SK-N-SH treated with all-trans-retinoic acid at 6 μM for 48 hours (cell line): ENCODE data around the gene COL4A1.
A peak's percentile ranks its signal among the peaks of the same experiment; 100 is the strongest.

Experiments used
- ATAC-seq: fragments of 200-7000 bp; cut with Tn5 transposase; 3 replicates; pipeline ENCODE4 v1.9.1; 2020; ENCODE audit warnings: mild to moderate bottlenecking, moderate library complexity
- BACH2 ChIP-seq: fragments of 250-450 bp; sonication (Bioruptor Pico); IDR thresholded peaks from 2 replicates; pipeline ENCODE4 v1.9.0; 2021; ENCODE audit warnings: mild to moderate bottlenecking, borderline replicate concordance
- CSDC2 ChIP-seq: fragments of 250-450 bp; sonication (Bioruptor Pico); IDR thresholded peaks from 2 replicates; pipeline ENCODE4 v1.5.0; 2020; ENCODE audit warnings: mild to moderate bottlenecking, moderate library complexity
- ESRRG ChIP-seq: fragments of 250-450 bp; sonication (Bioruptor Pico); IDR thresholded peaks from 2 replicates; pipeline ENCODE4 v1.6.1; 2021; ENCODE audit warnings: mild to moderate bottlenecking
- GLIS3 ChIP-seq: fragments of 250-450 bp; sonication (Bioruptor Pico); IDR thresholded peaks from 2 replicates; pipeline ENCODE4 v1.5.0; 2020; ENCODE audit warnings: mild to moderate bottlenecking, moderate library complexity
- ISL1 ChIP-seq: fragments of 250-450 bp; sonication (Bioruptor Pico); IDR thresholded peaks from 2 replicates; pipeline ENCODE4 v2.1.2; 2022; ENCODE audit warnings: mild to moderate bottlenecking, moderate library complexity
- SNAI2 ChIP-seq: fragments of 250-450 bp; sonication (Bioruptor Pico); IDR thresholded peaks from 2 replicates; pipeline ENCODE4 v1.5.0; 2020; ENCODE audit warnings: mild to moderate bottlenecking, moderate library complexity
- TCF4 ChIP-seq: fragments of 250-450 bp; sonication (Bioruptor Pico); IDR thresholded peaks from 2 replicates; pipeline ENCODE4 v1.8.0; 2021; ENCODE audit warnings: mild to moderate bottlenecking, moderate library complexity, borderline replicate concordance
- TOX ChIP-seq: fragments of 250-450 bp; sonication (Bioruptor Pico); IDR thresholded peaks from 2 replicates; pipeline ENCODE4 v1.8.0; 2021; ENCODE audit warnings: mild to moderate bottlenecking, moderate library complexity, borderline replicate concordance
- TSHZ2 ChIP-seq: fragments of 250-450 bp; sonication (Bioruptor Pico); IDR thresholded peaks from 2 replicates; pipeline ENCODE4 v1.5.0; 2020; ENCODE audit warnings: mild to moderate bottlenecking, moderate library complexity
- ZC3H10 ChIP-seq: fragments of 250-450 bp; sonication (Bioruptor Pico); IDR thresholded peaks from 2 replicates; pipeline ENCODE4 v1.5.1; 2021; ENCODE audit warnings: mild to moderate bottlenecking, moderate library complexity
- ZFP3 ChIP-seq: fragments of 250-450 bp; sonication (Bioruptor Pico); IDR thresholded peaks from 2 replicates; pipeline ENCODE4 v1.5.0; 2020; ENCODE audit warnings: mild to moderate bottlenecking, moderate library complexity
- ZFP30 ChIP-seq: fragments of 450-650 bp; formaldehyde crosslinking; IDR thresholded peaks from 2 replicates; pipeline ENCODE4 v1.5.0; 2022; ENCODE audit warnings: mild to moderate bottlenecking, moderate library complexity
- ZNF565 ChIP-seq: fragments of 450-650 bp; formaldehyde crosslinking; conservative IDR thresholded peaks from 2 replicates; pipeline ENCODE4 v1.5.0; 2020; ENCODE audit warnings: low read depth, mild to moderate bottlenecking, moderate library complexity
- ZNF70 ChIP-seq: fragments of 450-650 bp; formaldehyde crosslinking; IDR thresholded peaks from 2 replicates; pipeline ENCODE4 v1.5.0; 2020; ENCODE audit warnings: mild to moderate bottlenecking, moderate library complexity
- ZNF8 ChIP-seq: fragments of 450-650 bp; formaldehyde crosslinking; IDR thresholded peaks from 2 replicates; pipeline ENCODE4 v1.5.0; 2020; ENCODE audit warnings: mild to moderate bottlenecking, moderate library complexity
- TF ChIP-seq, protein P1 (sequence below): fragments of 250-450 bp; sonication (Bioruptor Pico); IDR thresholded peaks from 2 replicates; pipeline ENCODE4 v1.8.0; 2021; ENCODE audit warnings: low read depth, mild to moderate bottlenecking, moderate library complexity, borderline replicate concordance
- TF ChIP-seq, protein P2 (sequence below): fragments of 250-450 bp; sonication (Bioruptor Pico); IDR thresholded peaks from 2 replicates; pipeline ENCODE4 v1.5.1; 2020; ENCODE audit warnings: low read depth, mild to moderate bottlenecking, moderate library complexity
- TF ChIP-seq, protein P3 (sequence below): fragments of 250-450 bp; sonication (Bioruptor Pico); IDR thresholded peaks from 2 replicates; pipeline ENCODE4 v1.8.0; 2020; ENCODE audit warnings: mild to moderate bottlenecking, moderate library complexity, borderline replicate concordance

The COL4A1 gene

GRCh38 chr13:110239280-110240125, 67.5 kb downstream of the COL4A1 start:
- ATAC-seq: no peak

DNA sequence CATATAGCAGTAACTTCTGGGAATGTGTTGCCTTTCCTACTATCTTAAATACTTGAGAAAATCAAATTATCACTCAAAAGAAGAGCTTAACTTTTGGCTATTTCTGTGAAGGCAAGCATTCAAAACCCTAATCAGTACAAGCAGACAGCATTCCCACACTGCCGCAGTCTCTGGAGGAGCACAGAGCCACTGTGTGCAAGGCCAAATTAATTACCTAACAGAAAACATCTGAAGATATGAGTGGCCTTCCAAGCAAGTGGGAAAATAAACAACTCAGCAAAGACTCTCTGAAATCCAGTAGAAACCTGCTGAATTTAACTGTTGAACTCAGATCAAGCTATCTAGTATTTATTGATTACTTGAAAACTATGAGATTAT, 68.2 kb downstream of the COL4A1 start:
- TF ChIP-seq ZNF8 (CRISPR knock-in tag): no peak
- TF ChIP-seq, protein P1, sequence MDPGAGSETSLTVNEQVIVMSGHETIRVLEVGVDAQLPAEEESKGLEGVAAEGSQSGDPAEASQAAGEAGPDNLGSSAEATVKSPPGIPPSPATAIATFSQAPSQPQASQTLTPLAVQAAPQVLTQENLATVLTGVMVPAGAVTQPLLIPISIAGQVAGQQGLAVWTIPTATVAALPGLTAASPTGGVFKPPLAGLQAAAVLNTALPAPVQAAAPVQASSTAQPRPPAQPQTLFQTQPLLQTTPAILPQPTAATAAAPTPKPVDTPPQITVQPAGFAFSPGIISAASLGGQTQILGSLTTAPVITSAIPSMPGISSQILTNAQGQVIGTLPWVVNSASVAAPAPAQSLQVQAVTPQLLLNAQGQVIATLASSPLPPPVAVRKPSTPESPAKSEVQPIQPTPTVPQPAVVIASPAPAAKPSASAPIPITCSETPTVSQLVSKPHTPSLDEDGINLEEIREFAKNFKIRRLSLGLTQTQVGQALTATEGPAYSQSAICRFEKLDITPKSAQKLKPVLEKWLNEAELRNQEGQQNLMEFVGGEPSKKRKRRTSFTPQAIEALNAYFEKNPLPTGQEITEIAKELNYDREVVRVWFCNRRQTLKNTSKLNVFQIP: no peak
- peak; percentile 25; the same call in 1 of the 2 replicates for TF ChIP-seq TCF4 (CRISPR knock-in tag)
- peak; percentile 22; the same call in 1 of the 3 replicates for ATAC-seq

More at GRCh38 chr13:110239280-110240125, 67.5 kb downstream of the COL4A1 start:
- TF ChIP-seq TCF4 (CRISPR knock-in tag) (no peak), TOX (CRISPR knock-in tag) (no peak), ZNF70 (CRISPR knock-in tag) (no peak), GLIS3 (CRISPR knock-in tag) (no peak), CSDC2 (CRISPR knock-in tag) (no peak), SNAI2 (CRISPR knock-in tag) (no peak), ZC3H10 (CRISPR knock-in tag) (no peak), BACH2 (no peak), ZFP3 (no peak), ESRRG (CRISPR knock-in tag) (no peak), ZNF565 (CRISPR knock-in tag) (no peak), ISL1 (CRISPR knock-in tag) (no peak)
- TF ChIP-seq, protein P2, sequence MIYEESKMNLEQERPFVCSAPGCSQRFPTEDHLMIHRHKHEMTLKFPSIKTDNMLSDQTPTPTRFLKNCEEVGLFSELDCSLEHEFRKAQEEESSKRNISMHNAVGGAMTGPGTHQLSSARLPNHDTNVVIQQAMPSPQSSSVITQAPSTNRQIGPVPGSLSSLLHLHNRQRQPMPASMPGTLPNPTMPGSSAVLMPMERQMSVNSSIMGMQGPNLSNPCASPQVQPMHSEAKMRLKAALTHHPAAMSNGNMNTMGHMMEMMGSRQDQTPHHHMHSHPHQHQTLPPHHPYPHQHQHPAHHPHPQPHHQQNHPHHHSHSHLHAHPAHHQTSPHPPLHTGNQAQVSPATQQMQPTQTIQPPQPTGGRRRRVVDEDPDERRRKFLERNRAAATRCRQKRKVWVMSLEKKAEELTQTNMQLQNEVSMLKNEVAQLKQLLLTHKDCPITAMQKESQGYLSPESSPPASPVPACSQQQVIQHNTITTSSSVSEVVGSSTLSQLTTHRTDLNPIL (CRISPR knock-in tag): no peak

DNA sequence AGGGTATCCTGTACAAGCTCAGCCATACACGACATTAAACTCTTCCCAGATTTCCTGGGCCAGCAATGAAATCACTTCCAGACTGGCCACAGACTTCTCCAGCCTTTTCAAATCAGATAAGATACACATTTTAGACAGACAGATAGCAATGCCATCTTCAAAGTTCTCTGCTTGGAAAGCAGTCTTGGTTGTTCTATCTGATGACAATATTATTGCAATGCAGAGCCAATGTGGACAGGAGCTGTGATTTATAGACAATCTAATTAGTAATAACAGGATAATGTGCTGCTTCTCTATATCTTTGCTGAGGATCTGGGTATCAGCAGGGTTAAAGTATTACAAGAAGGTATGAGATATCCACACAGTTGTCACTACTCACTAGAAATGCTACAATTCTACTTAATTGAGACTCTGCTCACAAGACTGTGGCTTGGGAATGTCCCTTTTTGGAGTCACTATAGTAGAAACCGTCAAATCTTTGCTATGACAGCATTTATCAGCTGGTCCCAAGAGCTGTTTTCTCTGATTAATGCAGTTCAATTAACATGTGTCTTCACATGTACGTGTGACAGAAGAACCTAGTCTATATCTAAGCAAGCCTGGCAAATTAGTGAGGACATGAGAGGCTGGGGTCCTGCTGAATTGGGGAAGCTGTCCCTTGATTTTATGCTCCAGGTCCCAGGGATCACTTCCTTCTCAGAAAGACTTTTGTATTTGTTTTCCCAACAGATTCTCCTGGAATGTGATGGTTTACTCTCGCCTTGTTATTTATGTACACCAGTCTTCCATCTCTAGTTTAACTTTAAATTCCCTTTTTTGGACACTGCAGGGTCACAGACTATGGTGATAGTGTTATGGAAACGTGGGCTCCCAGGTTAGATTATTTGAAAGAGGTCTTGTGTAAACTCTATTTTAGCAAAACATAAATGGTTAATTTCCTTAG, 68.8 kb downstream of the COL4A1 start:
- ATAC-seq: peak; percentile 78
- TF ChIP-seq ZNF70 (CRISPR knock-in tag) (no peak), ZFP30 (CRISPR knock-in tag) (no peak), ISL1 (CRISPR knock-in tag) (peak; percentile 85), TSHZ2 (peak; percentile 75), ZNF565 (CRISPR knock-in tag) (no peak), TCF4 (CRISPR knock-in tag) (peak; percentile 66), ZFP3 (0 out of 2 replicates have a peak, but pooled peaks have one; percentile 34), ZC3H10 (CRISPR knock-in tag) (no peak), TOX (CRISPR knock-in tag) (no peak)
- TF ChIP-seq, protein P2 (CRISPR knock-in tag): peak; percentile 31; the same call in 1 of the 2 replicates
- TF ChIP-seq, protein P3, sequence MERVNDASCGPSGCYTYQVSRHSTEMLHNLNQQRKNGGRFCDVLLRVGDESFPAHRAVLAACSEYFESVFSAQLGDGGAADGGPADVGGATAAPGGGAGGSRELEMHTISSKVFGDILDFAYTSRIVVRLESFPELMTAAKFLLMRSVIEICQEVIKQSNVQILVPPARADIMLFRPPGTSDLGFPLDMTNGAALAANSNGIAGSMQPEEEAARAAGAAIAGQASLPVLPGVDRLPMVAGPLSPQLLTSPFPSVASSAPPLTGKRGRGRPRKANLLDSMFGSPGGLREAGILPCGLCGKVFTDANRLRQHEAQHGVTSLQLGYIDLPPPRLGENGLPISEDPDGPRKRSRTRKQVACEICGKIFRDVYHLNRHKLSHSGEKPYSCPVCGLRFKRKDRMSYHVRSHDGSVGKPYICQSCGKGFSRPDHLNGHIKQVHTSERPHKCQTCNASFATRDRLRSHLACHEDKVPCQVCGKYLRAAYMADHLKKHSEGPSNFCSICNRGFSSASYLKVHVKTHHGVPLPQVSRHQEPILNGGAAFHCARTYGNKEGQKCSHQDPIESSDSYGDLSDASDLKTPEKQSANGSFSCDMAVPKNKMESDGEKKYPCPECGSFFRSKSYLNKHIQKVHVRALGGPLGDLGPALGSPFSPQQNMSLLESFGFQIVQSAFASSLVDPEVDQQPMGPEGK (CRISPR knock-in tag): no peak
